ENCODE measurements around the gene BBS1. TPM values are rescaled to one million over a fixed set of nuclear protein-coding genes. Genes with fewer than 3 reads are reported as not detected.

BBS1 gene
- polyA plus RNA-seq, 1 of the 3 experiments (the other 2 are of a cell fraction), result 24.8 TPM

- WGBS (ENCODE audit: low lambda C conversion rate), result 92% methylated on average over 5 of the region's 5 CpGs
- no peak for DNase-seq
- H3K9me3 ChIP-seq, result no peaks in the 10 kb centered on the region
Observed at GRCh38 chr11:66580803-66581202, 70.4 kb downstream of the BBS1 start.

More at GRCh38 chr11:66580803-66581202, 70.4 kb downstream of the BBS1 start:
- H3K4me3 ChIP-seq (ENCODE audit: low read depth in 2 of 2, low read length in 1 of 2), result no peak overlapping the region
- H3K9ac ChIP-seq, result no peak overlapping the region
- no peaks in the 10 kb centered on the region for H4K20me1 ChIP-seq (ENCODE audit: insufficient read depth)
- no peaks in the 10 kb centered on the region for H3K9me2 ChIP-seq
- H3K79me2 ChIP-seq (ENCODE audit: insufficient read depth), result no peaks in the 10 kb centered on the region
- no peaks in the 10 kb centered on the region for H3K36me3 ChIP-seq (replicated peaks in 1 of 2; ENCODE audit: control insufficient read depth in 1 of 2, insufficient read depth in 2 of 2, low read length in 1 of 2)
- ChIA-PET CTCF (interaction anchor here (1.3 to 5.1 kb wide), 6 partner anchors 9 to 254 kb away, joined by 3 to 30 read pairs (median 6); partner anchors contain the start of genes CCDC87, CCS and RBM4B), POLR2A (interaction anchor here (4.3 kb wide), 1 partner anchor 97 kb away, joined by 21 read pairs; the partner anchor contains the start of gene RBM4B)
- H3F3A ChIP-seq (replicated peaks; ENCODE audit: insufficient read depth), result no peaks in the 10 kb centered on the region
- TF ChIP-seq GABPA (IDR thresholded peaks at IDR 0.05; ENCODE audit: low read depth), result no peak
- no peak for TF ChIP-seq PBX3 (IDR thresholded peaks at IDR 0.05)
- no peak for TF ChIP-seq EP300 (IDR thresholded peaks at IDR 0.05; ENCODE audit: borderline replicate concordance in 1 of 2, low read depth in 1 of 2, low read length in 1 of 2)
- no peak for TF ChIP-seq JUND (IDR thresholded peaks at IDR 0.05)
- no peak for TF ChIP-seq NRF1 (IDR thresholded peaks at IDR 0.05; ENCODE audit: low read depth, low read length)
- no peak for TF ChIP-seq YY1 (IDR thresholded peaks at IDR 0.05; ENCODE audit: low read depth)
- TF ChIP-seq EZH2phosphoT487 (IDR thresholded peaks at IDR 0.05; ENCODE audit: borderline replicate concordance, low read depth), result no peak
- TF ChIP-seq CTCF (IDR thresholded peaks at IDR 0.05), result no peak
- no peak for TF ChIP-seq TAF1 (IDR thresholded peaks at IDR 0.05; ENCODE audit: borderline replicate concordance, low read depth, low read length)
- no peak for TF ChIP-seq RCOR1 (IDR thresholded peaks at IDR 0.05; ENCODE audit: low read length)
- TF ChIP-seq IRF3 (IDR thresholded peaks at IDR 0.05; ENCODE audit: low read depth, low read length), result no peak
- TF ChIP-seq TCF12 (IDR thresholded peaks at IDR 0.05), result no peak
- no peak for TF ChIP-seq MEF2A (IDR thresholded peaks at IDR 0.05; ENCODE audit: borderline replicate concordance, low read depth)
- TF ChIP-seq, protein P1, sequence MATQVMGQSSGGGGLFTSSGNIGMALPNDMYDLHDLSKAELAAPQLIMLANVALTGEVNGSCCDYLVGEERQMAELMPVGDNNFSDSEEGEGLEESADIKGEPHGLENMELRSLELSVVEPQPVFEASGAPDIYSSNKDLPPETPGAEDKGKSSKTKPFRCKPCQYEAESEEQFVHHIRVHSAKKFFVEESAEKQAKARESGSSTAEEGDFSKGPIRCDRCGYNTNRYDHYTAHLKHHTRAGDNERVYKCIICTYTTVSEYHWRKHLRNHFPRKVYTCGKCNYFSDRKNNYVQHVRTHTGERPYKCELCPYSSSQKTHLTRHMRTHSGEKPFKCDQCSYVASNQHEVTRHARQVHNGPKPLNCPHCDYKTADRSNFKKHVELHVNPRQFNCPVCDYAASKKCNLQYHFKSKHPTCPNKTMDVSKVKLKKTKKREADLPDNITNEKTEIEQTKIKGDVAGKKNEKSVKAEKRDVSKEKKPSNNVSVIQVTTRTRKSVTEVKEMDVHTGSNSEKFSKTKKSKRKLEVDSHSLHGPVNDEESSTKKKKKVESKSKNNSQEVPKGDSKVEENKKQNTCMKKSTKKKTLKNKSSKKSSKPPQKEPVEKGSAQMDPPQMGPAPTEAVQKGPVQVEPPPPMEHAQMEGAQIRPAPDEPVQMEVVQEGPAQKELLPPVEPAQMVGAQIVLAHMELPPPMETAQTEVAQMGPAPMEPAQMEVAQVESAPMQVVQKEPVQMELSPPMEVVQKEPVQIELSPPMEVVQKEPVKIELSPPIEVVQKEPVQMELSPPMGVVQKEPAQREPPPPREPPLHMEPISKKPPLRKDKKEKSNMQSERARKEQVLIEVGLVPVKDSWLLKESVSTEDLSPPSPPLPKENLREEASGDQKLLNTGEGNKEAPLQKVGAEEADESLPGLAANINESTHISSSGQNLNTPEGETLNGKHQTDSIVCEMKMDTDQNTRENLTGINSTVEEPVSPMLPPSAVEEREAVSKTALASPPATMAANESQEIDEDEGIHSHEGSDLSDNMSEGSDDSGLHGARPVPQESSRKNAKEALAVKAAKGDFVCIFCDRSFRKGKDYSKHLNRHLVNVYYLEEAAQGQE (IDR thresholded peaks at IDR 0.05; ENCODE audit: low read depth, low read length), result no peak
- TF ChIP-seq ELF1 (IDR thresholded peaks at IDR 0.05), result no peak
- no peak for TF ChIP-seq SIN3A (IDR thresholded peaks at IDR 0.05; ENCODE audit: borderline replicate concordance, low read depth, low read length)
- no peak for TF ChIP-seq NFIC (IDR thresholded peaks at IDR 0.05; ENCODE audit: borderline replicate concordance)
- no peak for TF ChIP-seq RFX5 (IDR thresholded peaks at IDR 0.05; ENCODE audit: low read length)
- TF ChIP-seq RAD21 (IDR thresholded peaks at IDR 0.05; ENCODE audit: low read length), result no peak
- TF ChIP-seq CHD2 (IDR thresholded peaks at IDR 0.05; ENCODE audit: low read length, partially characterized antibody), result no peak
- H3K4me2 ChIP-seq, result no peak overlapping the region
- no peak overlapping the region for H3K27ac ChIP-seq (ENCODE audit: low read depth in 2 of 2, low read length in 1 of 2)
- no peak overlapping the region for H2AFZ ChIP-seq (ENCODE audit: low read depth)
- no peaks in the 10 kb centered on the region; the same call in 1 of the 2 replicates for H3K27me3 ChIP-seq (ENCODE audit: insufficient read depth)
- peaks cover 0 to 2% of the 10 kb centered on the region in 2 experiments; a peak in 1 of 4 replicates for H3K4me1 ChIP-seq (ENCODE audit: control insufficient read depth in 1 of 2, insufficient read depth in 2 of 2, low read depth in 1 of 2, low read length in 1 of 2)

Measured in SK-N-SH (cell line).